ENCODE measurements around the gene EFNA3.

EFNA3 gene

GRCh38 chr1:155048449-155049334 lies 29.9 kb upstream of the EFNA3 start:
- H3K27ac ChIP-seq = peak overlapping the region; percentile 92
- TF ChIP-seq CTCF (conservative IDR thresholded peaks at IDR 0.05) = no peak

- peak overlapping the region; percentile 92 for H3K27ac ChIP-seq
- no peak for TF ChIP-seq CTCF (conservative IDR thresholded peaks at IDR 0.05)
These were observed 28.7 kb upstream of the EFNA3 start for GRCh38 chr1:155049651-155050559.

GRCh38 chr1:155050560-155051341 lies 27.9 kb upstream of the EFNA3 start, which contains the start of gene ADAM15:
Gene ADAM15 (plus strand): TSS chr1:155051316. CDS start chr1:155051387, 71 bp downstream.
- H3K27ac ChIP-seq = peak within 1 kb of the TSS; percentile 92
- peak; percentile 97 for TF ChIP-seq CTCF (conservative IDR thresholded peaks at IDR 0.05)

GRCh38 chr1:155051342-155051776 lies 27.3 kb upstream of the EFNA3 start:
- H3K27ac ChIP-seq = peak overlapping the region; percentile 92
- TF ChIP-seq CTCF (conservative IDR thresholded peaks at IDR 0.05) = no peak

GRCh38 chr1:155051777-155052398 lies 26.7 kb upstream of the EFNA3 start:
- TF ChIP-seq CTCF (conservative IDR thresholded peaks at IDR 0.05) = no peak
- H3K27ac ChIP-seq = peak overlapping the region; percentile 92

- TF ChIP-seq CTCF (conservative IDR thresholded peaks at IDR 0.05) = peak; percentile 46
- H3K27ac ChIP-seq = peak overlapping the region; percentile 92
These were observed 25.9 kb upstream of the EFNA3 start for GRCh38 chr1:155052439-155053395.

All from VCaP (cell line).